RWPE1 (cell line): ENCODE measurements around the gene UNCX.

Experiments
- CTCF ChIA-PET: fragments of 350-600 bp; sonication (Branson Sonifier 250); formaldehyde crosslinking; extraction: SDS; loops from one replicate; lab custom pipeline; 2021; lab: Yijun Ruan, JAX
- POLR2A ChIA-PET: fragments of 400-600 bp; formaldehyde crosslinking; extraction: SDS; loops from one replicate; lab custom pipeline; 2020; ENCODE audit warnings: antibody characterized with exemption; ENCODE audit not compliant: low non-redundant PET; lab: Yijun Ruan, JAX
- DNase-seq: peaks from one replicate; pipeline ENCODE4 v3.0.0; 2012; ENCODE audit warnings: low spot score
- H3K27ac ChIP-seq: fragments of 450-650 bp; 2 replicates; pipeline ENCODE4 v1.5.1; 2017
- CTCF ChIP-seq: fragments of 450-650 bp; conservative IDR thresholded peaks from 2 replicates; pipeline ENCODE4 v1.5.1; 2017; ENCODE audit warnings: low read depth, mild to moderate bottlenecking

Gene UNCX

GRCh38 chr7:1274121-1274875, 41.6 kb downstream of the UNCX start:
- H3K27ac ChIP-seq: no peak overlapping the region
- CTCF ChIA-PET: no interaction called here
- POLR2A ChIA-PET: no interaction called here
- no peak for TF ChIP-seq CTCF
- no peak for DNase-seq

- POLR2A ChIA-PET: no interaction called here
- CTCF ChIA-PET: no interaction called here
- TF ChIP-seq CTCF: no peak
- no peak for DNase-seq
- no peak overlapping the region for H3K27ac ChIP-seq
These were observed 42.3 kb downstream of the UNCX start for GRCh38 chr7:1274876-1275375.

- DNase-seq: no peak
- H3K27ac ChIP-seq: no peak overlapping the region
- no peak for TF ChIP-seq CTCF
- CTCF ChIA-PET: no interaction called here
- POLR2A ChIA-PET: no interaction called here
These were observed 43.0 kb downstream of the UNCX start for GRCh38 chr7:1275451-1276381.

- no peak for DNase-seq
- CTCF ChIA-PET: no interaction called here
- no peak for TF ChIP-seq CTCF
- no peak overlapping the region for H3K27ac ChIP-seq
- POLR2A ChIA-PET: no interaction called here
These were observed 44.0 kb downstream of the UNCX start for GRCh38 chr7:1276626-1277175.

GRCh38 chr7:1278543-1278942, 45.9 kb downstream of the UNCX start:
- POLR2A ChIA-PET: no interaction called here
- no peak for DNase-seq
- CTCF ChIA-PET: no interaction called here

More at GRCh38 chr7:1278543-1278942, 45.9 kb downstream of the UNCX start:
- H3K27ac ChIP-seq: no peak overlapping the region
- TF ChIP-seq CTCF: no peak
